Neural cell (in vitro differentiated cells): ENCODE data around the gene EIF4A3.

Source experiments
- CTCF ChIP-seq: fragments of 450-650 bp; IDR thresholded peaks from 2 replicates; pipeline ENCODE4 v1.5.1; 2014; ENCODE audit warnings: antibody characterized with exemption, mild to moderate bottlenecking, moderate library complexity; ENCODE audit not compliant: poor library complexity, severe bottlenecking
- EP300 ChIP-seq: fragments of 450-650 bp; conservative IDR thresholded peaks from 2 replicates; pipeline ENCODE4 v1.6.1; 2014; ENCODE audit warnings: antibody characterized with exemption, mild to moderate bottlenecking, moderate library complexity; ENCODE audit not compliant: poor library complexity, severe bottlenecking
- EZH2 ChIP-seq: fragments of 200-600, 300-800 bp; shearing (Covaris generic), sonication (generic); IDR thresholded peaks from 2 replicates; pipeline ENCODE4 v1.6.1; 2014; ENCODE audit warnings: antibody characterized with exemption, low read length, borderline replicate concordance, mild to moderate bottlenecking; ENCODE audit not compliant: insufficient read depth, poor library complexity, severe bottlenecking
- POLR2AphosphoS5 ChIP-seq: IDR thresholded peaks from 2 replicates; pipeline ENCODE4 v1.6.1; 2012
- REST ChIP-seq: IDR thresholded peaks from 2 replicates; pipeline ENCODE4 v1.6.1; 2012; ENCODE audit warnings: borderline replicate concordance
- SMC3 ChIP-seq: fragments of 450-650 bp; conservative IDR thresholded peaks from 2 replicates; pipeline ENCODE4 v1.6.1; 2014; ENCODE audit warnings: antibody characterized with exemption, mild to moderate bottlenecking, moderate library complexity; ENCODE audit not compliant: poor library complexity
- TAF1 ChIP-seq: IDR thresholded peaks from 2 replicates; pipeline ENCODE4 v1.6.1; 2012; ENCODE audit warnings: low read depth

- no peak for TF ChIP-seq CTCF
- TF ChIP-seq EZH2: no peak
- no peak for TF ChIP-seq POLR2AphosphoS5
- no peak for TF ChIP-seq REST
- no peak for TF ChIP-seq TAF1
- no peak for TF ChIP-seq EP300
- TF ChIP-seq SMC3: no peak
Measured at GRCh38 chr17:80106176-80106575, 40.8 kb downstream of the EIF4A3 start.
